ENCODE measurements around the gene PHC2.

Gene PHC2

DNA sequence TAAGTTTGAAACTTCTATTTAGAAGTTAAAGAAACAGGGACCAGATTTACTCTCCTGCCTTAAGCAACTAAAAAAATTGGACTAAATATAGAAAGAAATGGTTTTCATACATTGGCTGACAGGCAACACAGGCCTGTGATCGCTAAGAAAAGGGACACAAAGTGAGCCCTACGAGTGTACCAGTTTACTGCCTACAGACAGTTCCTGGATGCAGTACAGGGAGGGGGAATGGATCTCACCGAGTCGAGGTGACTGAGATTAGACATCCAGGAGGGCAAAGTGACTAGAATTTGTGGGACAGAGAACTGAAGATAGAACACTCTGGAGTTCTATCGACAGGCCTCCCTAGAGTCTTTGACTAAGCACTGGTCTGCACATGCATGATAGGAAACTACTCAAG, 16.0 kb downstream of the PHC2 start:
- DNase-seq = no peak

- DNase-seq = no peak
Observed at GRCh38 chr1:33410091-33410701, 20.7 kb downstream of the PHC2 start.

GRCh38 chr1:33408093-33408436, 22.8 kb downstream of the PHC2 start:
- no peak for DNase-seq

DNA sequence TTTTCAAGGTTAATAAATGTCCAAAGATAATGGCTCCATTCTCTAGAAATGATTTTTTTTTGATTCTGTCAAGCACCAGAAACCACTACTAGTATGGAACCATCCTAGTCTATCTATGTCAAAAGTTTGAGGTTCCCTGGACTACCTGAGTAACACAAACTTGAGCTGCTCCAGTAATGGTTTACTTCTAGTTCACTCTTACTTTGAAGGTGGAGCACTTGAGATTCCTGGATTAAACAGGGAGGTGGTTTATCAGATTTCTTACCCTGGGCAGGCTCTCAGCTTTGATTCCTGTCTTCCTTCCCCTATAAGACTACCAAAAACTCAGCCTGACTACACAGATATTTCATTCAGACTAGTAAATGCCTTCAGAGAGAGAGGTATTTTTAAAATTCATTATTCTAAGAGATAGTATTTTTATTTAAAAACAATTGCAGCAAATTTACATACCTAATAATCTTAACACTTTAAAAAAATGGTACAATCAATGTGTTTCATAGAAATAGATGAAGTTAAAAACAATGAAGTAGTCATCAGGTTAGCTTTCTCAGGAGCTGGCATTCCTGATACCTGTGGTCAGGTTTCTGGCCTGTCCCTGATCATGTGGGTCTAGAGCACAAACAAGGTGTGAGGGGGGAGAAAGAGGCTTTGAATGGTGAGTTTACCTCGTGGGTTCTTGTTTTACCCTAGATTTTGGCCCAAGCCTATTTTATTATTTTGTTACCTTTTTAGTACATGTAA, 23.4 kb downstream of the PHC2 start:
- DNase-seq = no peak

- DNase-seq = no peak
Observed at GRCh38 chr1:33402206-33402605, 28.7 kb downstream of the PHC2 start.

- no peak for DNase-seq
Observed at GRCh38 chr1:33401471-33401870, 29.4 kb downstream of the PHC2 start.

DNA sequence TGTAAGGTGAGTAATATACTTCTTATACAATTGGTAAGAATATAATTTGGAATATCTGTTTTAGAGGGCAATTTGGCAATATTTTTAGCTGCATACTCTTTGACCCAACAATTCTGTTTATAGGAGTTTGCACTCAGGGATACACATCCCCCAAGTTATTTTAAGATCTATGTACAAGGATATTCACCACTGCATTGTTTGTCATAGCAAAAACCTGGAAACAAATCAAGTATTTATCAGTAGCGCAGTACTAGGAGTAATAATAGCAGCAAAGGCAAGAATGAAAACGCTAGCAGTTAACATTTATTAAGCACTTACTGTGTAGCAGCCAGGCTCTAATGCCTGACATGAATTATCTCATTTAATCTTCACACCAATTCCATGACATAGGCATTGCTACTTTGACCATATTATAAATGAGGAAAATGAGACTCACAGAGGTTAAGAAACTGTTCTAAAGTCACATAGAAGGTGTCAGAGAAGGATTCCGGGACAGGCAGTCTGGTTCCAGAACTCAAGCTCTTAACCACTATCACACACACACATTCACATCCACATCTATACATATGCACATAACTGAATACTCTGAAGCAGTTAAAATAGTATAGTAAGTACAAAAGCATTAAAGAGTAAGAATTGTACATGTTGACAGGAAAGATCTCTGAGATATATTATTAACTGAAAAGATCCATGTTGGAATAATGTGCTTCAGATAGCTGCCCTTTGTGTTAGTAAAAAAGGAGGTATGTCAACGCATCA, 30.6 kb downstream of the PHC2 start:
- DNase-seq = no peak

- no peak for DNase-seq
Observed at GRCh38 chr1:33399375-33399774, 31.5 kb downstream of the PHC2 start.

DNA sequence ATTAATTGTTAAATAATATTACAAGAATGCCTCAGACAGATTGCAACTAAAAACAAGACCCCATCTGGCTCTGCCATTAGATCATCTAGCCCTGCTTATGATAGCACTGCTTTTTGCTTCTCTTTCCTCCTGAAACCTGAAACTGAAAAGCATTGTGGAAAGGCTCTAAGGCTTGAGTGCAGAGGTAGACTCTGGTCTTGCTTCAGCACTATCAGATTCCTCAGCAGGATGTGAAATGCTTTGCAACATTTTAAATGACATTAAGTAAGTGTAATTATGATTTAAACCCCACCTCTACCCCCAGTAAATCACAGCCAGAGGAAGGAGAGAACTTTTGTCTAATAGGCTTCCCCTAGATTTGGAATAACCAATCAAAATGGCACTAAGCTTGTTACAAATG, 32.9 kb downstream of the PHC2 start:
- no peak for DNase-seq

GRCh38 chr1:33397125-33397506, 33.8 kb downstream of the PHC2 start:
- no peak for DNase-seq

DNA sequence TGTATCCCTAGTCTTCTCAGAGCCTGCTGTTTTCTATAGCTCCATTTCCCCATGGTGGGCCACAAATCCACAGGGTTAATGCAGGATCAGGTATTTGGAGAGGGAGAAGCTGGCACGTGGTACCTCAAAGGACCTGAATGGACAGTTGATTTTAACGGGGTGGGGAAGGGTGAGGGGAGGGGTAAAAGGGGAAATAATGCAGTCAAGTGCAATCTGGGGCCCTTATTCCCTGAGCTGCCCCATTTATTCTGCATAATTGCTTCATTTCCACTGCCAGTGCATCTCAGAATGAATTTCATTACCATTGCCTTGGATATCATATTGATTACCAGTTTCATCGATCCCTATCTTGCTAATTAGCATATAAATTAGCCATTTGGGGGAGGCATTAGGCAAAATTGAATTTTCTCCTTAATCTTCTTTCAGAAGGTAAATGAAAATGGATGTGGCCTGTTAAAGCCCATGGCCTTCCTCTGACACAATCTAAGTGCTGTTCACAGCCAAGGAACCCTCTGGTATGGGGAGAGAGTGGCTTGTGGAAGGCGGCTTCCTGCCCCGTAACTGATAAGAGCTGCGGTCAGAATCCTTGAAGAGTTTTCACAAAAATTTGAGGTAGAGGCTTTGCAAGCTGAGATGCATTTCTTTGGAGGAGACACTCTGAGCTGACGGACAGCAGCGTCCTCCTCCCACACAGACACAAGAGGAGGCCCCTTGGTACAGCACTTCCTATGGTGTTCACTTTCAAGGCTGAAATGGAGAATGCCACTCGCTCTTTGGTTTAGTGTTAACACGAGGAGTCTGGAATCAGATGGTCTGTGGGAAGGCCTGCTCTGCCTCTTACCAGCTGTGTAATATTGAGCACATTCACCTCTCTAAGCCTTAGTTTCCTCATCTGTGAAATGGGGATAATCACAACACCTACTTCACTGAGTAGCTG, 34.4 kb downstream of the PHC2 start:
- DNase-seq = no peak

- DNase-seq = no peak
Observed at GRCh38 chr1:33394770-33395169, 36.1 kb downstream of the PHC2 start.

DNA sequence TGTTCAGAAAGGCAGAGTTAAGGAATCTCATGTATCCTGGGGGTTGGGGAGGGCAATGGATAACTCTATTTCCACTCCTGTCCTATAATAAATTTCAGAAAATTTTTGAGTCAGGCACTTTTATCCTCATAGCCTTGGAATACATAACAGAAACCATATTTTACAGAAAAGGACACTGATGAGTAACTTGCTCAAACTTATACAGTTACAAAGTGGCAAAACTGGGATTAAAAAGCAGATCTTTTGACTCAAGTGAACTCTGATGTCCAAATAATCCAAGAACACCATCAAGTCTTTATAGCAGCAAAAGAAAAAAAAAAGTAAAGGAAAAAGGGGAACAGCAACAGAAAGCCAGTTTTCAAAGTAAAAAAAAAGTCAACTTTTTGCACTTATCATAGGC, 36.9 kb downstream of the PHC2 start:
- no peak for DNase-seq

- no peak for DNase-seq
Observed at GRCh38 chr1:33393524-33393923, 37.4 kb downstream of the PHC2 start.

GRCh38 chr1:33392639-33393038, 38.3 kb downstream of the PHC2 start:
- DNase-seq = no peak

- no peak for DNase-seq
Observed at GRCh38 chr1:33392206-33392605, 38.7 kb downstream of the PHC2 start.

DNA sequence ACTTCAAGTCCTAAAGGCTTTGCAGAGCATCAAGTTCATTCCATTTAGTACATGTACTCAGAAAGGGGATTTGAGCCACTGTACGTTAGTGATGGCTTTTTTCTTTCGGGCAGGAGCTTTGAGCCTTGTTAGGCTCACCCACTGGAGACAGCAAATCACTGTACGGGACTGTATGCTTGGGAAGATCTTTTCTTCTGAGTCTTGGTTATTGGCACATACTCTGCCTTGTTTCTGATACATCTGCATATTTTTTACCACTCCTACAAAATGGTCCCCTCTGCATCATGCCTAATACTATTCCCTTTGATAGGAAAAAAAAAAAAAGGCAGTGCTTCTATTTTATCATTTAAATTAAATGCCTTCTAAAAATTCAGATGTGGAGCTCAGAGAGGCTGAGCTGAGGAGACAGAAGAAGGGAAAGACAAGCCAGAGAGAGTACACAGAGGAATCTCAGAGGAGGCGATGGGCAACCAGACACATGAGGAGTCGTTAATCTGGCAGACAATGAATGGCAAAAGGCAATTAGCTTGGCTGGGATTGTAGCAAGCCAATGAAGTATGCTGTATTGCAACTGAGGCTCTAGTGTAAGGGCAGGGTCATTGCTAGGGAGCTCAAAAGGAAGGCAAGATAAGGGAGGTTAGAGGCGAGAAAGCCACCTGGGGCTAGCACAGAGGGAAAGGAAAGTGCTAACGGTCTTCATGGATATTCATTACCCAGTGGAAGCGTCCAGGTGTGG, 39.4 kb downstream of the PHC2 start:
- no peak for DNase-seq

GRCh38 chr1:33390542-33390941, 40.4 kb downstream of the PHC2 start:
- no peak for DNase-seq

DNA sequence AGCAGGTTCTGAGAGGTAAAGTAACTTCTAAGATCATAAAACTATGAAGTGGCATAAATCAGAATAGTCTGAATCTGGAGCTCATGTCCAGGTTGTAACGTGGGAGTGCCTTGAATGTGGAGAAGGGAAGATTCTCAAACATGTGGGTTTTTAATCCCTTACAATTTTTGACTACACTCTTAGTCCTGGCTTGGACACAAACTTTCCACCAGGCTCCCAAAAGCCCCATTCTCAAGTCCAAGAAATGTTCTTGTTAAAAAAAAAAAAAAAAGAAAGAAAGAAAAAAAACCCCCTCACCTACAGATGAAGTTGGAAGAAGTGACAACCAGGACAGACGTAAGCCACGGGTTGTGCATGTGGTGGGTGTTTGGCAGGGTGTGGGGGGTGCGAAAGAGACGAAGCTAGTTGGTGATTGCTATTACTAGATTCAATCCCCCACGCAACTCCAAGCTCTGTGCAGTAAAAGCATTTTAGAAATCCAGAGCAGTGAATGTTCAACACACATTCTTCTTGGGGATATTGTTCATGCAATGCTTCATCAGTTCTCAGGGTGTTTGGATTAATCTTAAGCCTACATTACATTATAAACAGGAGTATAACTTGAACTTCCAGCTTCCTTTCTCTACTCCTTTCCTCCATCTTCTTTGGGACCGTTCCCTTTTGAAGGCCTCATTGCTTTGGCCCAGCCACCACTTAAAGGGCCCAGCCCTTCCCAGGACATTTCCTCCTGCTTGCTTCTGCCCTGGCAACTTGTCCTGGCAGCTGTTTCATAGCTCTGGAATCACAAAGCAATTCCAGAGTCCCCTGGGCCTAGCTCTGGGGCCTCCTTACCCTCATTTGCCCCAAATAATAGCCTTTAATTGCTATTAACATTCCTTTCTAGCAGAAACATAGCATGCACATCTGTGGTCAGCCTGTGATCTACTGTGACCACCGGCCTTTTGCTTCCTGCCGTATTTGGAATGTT, 41.8 kb downstream of the PHC2 start:
- DNase-seq = no peak

DNA sequence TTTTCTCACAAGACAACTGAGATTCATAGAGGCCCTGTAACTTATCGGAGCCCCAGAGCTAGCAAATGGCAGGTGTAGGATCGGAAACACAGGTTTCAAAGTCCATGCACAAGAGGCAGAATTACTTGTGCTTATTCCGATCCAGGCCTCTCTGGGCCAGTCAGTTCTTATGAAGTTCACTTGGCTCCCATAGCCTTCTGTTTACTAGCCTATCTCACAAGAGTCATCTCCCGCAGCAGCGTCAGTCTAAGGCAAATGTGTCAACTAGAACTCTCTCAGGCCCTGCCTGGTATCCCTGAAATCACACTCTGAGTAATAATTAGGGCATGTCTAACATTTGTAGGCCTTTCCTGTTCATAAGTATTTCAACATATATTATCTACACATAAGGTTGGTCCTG, 43.3 kb downstream of the PHC2 start:
- no peak for DNase-seq

DNA sequence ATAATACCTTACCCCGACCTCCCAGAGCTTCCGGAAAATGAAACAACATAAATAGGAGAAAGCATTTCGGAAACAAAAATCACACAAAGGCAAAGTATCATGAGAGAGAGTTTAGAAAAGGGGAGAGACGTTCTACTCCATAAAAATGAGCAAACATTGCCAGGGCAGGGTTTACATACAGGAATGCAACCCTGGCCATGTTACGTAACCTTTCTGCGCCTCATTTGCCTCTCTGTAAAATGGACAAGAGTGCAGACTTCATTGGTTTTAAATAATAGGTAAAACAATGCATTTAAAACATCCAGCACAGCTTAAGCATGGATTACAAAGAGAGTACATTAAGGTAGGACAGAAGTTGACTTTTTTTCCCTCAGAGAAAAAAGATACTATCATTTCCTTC, 45.6 kb downstream of the PHC2 start:
- no peak for DNase-seq
